Liver (tissue), 9 donors: ENCODE data around the gene PFKP. TPM values are rescaled to one million over a fixed set of nuclear protein-coding genes. Genes with fewer than 3 reads are reported as not detected.

ENCODE experiments used
- DNase-seq: peaks from one replicate; pipeline ENCODE4 v3.0.0-alpha.2; 2017; ENCODE audit warnings: low spot score
- H3K27ac ChIP-seq, 2 donors: one replicate each; pipeline ENCODE4 v1.7.0; 2013; ENCODE audit warnings: inconsistent platforms in 2 of 2, low read length in 2 of 2, control low read depth in 1 of 2, low read depth in 1 of 2, mild to moderate bottlenecking in 1 of 2
- H3K27me3 ChIP-seq, 4 donors: one replicate each; pipeline versions ENCODE4 v1.6.1 to v1.7.0; 2013; ENCODE audit warnings: low read length in 3 of 4, inconsistent platforms in 1 of 4, mild to moderate bottlenecking in 1 of 4, moderate library complexity in 1 of 4; ENCODE audit not compliant: control insufficient read depth in 4 of 4, insufficient read depth in 4 of 4
- H3K36me3 ChIP-seq, 4 donors: one replicate each; pipeline versions ENCODE4 v1.6.1 to v1.7.0; 2013; ENCODE audit warnings: low read length in 3 of 4, mild to moderate bottlenecking in 3 of 4, low read depth in 1 of 4, moderate library complexity in 1 of 4; ENCODE audit not compliant: control insufficient read depth in 4 of 4, insufficient read depth in 3 of 4
- H3K4me1 ChIP-seq, 4 donors: one replicate each; pipeline versions ENCODE4 v1.6.1 to v1.7.0; 2013; ENCODE audit warnings: low read length in 3 of 4, mild to moderate bottlenecking in 3 of 4, moderate library complexity in 1 of 4; ENCODE audit not compliant: control insufficient read depth in 4 of 4, insufficient read depth in 4 of 4
- H3K4me3 ChIP-seq, 3 donors: one replicate each; pipeline versions ENCODE4 v1.6.1 to v1.7.0; 2013; ENCODE audit warnings: low read length in 3 of 3, control low read depth in 1 of 3, low read depth in 1 of 3, mild to moderate bottlenecking in 1 of 3
- H3K9ac ChIP-seq, 2 donors: one replicate each; pipeline ENCODE4 v1.7.0; 2013; ENCODE audit warnings: low read length in 2 of 2, mild to moderate bottlenecking in 2 of 2, moderate library complexity in 2 of 2, control low read depth in 1 of 2, low read depth in 1 of 2
- H3K9me3 ChIP-seq, 4 donors: one replicate each; pipeline versions ENCODE4 v1.6.1 to v1.7.0; 2013; ENCODE audit warnings: low read length in 3 of 4; ENCODE audit not compliant: control insufficient read depth in 4 of 4
- ATF3 ChIP-seq: IDR thresholded peaks from 2 replicates; pipeline ENCODE4 v1.6.1; 2016; ENCODE audit warnings: antibody characterized with exemption
- EGR1 ChIP-seq, 2 donors: IDR thresholded peaks; 2 replicates each; pipeline ENCODE4 v1.6.1; 2016 to 2018; ENCODE audit warnings: antibody characterized with exemption in 2 of 2, low read depth in 2 of 2
- FOXA1 ChIP-seq: IDR thresholded peaks from 2 replicates; pipeline ENCODE4 v1.6.1; 2016; ENCODE audit warnings: antibody characterized with exemption
- FOXA2 ChIP-seq: IDR thresholded peaks from 2 replicates; pipeline ENCODE4 v1.6.1; 2016; ENCODE audit warnings: antibody characterized with exemption
- GABPA ChIP-seq, 2 donors: IDR thresholded peaks in 1 of 2; conservative IDR thresholded peaks in 1 of 2; 2 replicates each; pipeline ENCODE4 v1.6.1; 2016; ENCODE audit warnings: antibody characterized with exemption in 2 of 2, mild to moderate bottlenecking in 1 of 2, moderate library complexity in 1 of 2
- HNF4A ChIP-seq, 2 donors: conservative IDR thresholded peaks; 2 replicates each; pipeline ENCODE4 v1.6.1; 2016; ENCODE audit warnings: antibody characterized with exemption in 2 of 2, mild to moderate bottlenecking in 2 of 2
- HNF4G ChIP-seq: IDR thresholded peaks from 2 replicates; pipeline ENCODE4 v1.6.1; 2016; ENCODE audit warnings: antibody characterized with exemption
- JUND ChIP-seq, 2 donors: IDR thresholded peaks; 2 replicates each; pipeline ENCODE4 v1.6.1; 2016; ENCODE audit warnings: antibody characterized with exemption in 2 of 2
- NR2F2 ChIP-seq: IDR thresholded peaks from 2 replicates; pipeline ENCODE4 v1.6.1; 2016; ENCODE audit warnings: antibody characterized with exemption
- RAD21 ChIP-seq, 2 donors: IDR thresholded peaks; 2 replicates each; pipeline ENCODE4 v1.6.1; 2016; ENCODE audit warnings: antibody characterized with exemption in 2 of 2, mild to moderate bottlenecking in 2 of 2
- RXRA ChIP-seq, 2 donors: IDR thresholded peaks; 2 replicates each; pipeline ENCODE4 v1.6.1; 2017 to 2018; ENCODE audit warnings: antibody characterized with exemption in 2 of 2, mild to moderate bottlenecking in 1 of 2
- SP1 ChIP-seq: IDR thresholded peaks from 2 replicates; pipeline ENCODE4 v1.6.1; 2018; ENCODE audit warnings: antibody characterized with exemption, mild to moderate bottlenecking
- TAF1 ChIP-seq: conservative IDR thresholded peaks from 2 replicates; pipeline ENCODE4 v1.6.1; 2016; ENCODE audit warnings: antibody characterized with exemption, mild to moderate bottlenecking
- YY1 ChIP-seq: IDR thresholded peaks from 2 replicates; pipeline ENCODE4 v1.6.1; 2016; ENCODE audit warnings: antibody characterized with exemption, mild to moderate bottlenecking
- WGBS: extraction: QIAGEN DNeasy Blood & Tissue Kit; methylation state at CpG from one replicate; pipeline ENCODE4 v1.1.7; 2013; 5-methylcytosine and 5-hydroxymethylcytosine counted together
- polyA plus RNA-seq, 2 donors: library from polyadenylated mRNA; stranded (reverse) in 1 of 2; unstranded in 1 of 2; fragments of 200-250 nt in 1 of 2; fragments of >200 nt in 1 of 2; fragmentation: Nextera tagmentation in 1 of 2; extraction: Ambion mirVana in 1 of 2; gene quantifications; one replicate each; pipeline versions ENCODE4 v1.2.1 to v1.2.3, GENCODE V29; 2013 to 2015
- total RNA-seq, 2 donors: library from RNA; depleted of rRNA; stranded (reverse); fragments of >200 nt; gene quantifications; one replicate each; pipeline ENCODE4 v1.2.3, GENCODE V29; 2014
- TF ChIP-seq, protein P1 (sequence below): IDR thresholded peaks from 2 replicates; pipeline ENCODE4 v1.6.1; 2016; ENCODE audit warnings: antibody characterized with exemption
- TF ChIP-seq, protein P2 (sequence below): IDR thresholded peaks from 2 replicates; pipeline ENCODE4 v1.6.1; 2016; ENCODE audit warnings: antibody characterized with exemption
- TF ChIP-seq, protein P3 (sequence below): fragments of 150-350 bp; IDR thresholded peaks from 2 replicates; pipeline ENCODE4 v1.5.1; 2017; ENCODE audit warnings: improper control_type of control experiment, low read depth, low read length; ENCODE audit not compliant: missing input control
- TF ChIP-seq, protein P4 (sequence below): IDR thresholded peaks from 2 replicates; pipeline ENCODE4 v1.6.1; 2016; ENCODE audit warnings: antibody characterized with exemption, mild to moderate bottlenecking
- donor health status: healthy.
- donor health status: healthy.
- donor health status: healthy.
- donor health status: healthy.
- donor health status: healthy.

PFKP gene
- total and polyA plus RNA-seq, 4 donors, result 1.1 to 5.0 (median 2.8) TPM

DNA sequence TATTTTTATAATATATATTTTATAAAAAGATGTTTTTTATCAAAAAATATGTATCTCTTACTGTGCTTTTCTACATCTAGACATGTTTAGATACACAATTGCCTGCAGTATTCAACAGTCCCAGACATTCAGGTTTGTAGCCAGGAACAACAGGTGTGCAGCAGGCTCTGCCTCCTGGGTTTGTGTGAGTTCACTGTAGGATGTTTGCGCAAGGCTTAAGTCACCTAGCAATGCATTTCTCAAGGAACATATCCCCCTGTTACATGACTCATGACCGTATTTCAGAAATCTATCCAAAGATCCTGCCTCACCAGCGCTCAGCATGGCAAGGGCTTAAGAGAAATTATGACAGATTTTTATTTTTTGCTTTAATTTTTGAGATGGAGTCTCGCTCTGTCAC, 63.8 kb downstream of the PFKP start:
- H3K9me3 ChIP-seq, result peaks cover 0 to 1% (median 0%) of the 10 kb centered on the region in 4 donors
- DNase-seq, result no peak
- H3K36me3 ChIP-seq, result peaks cover 0 to 34% (median 12%) of the 10 kb centered on the region in 4 donors
- no peak overlapping the region for H3K9ac ChIP-seq
- H3K4me3 ChIP-seq, result no peak overlapping the region
- no peaks in the 10 kb centered on the region for H3K27me3 ChIP-seq
- TF ChIP-seq, protein P1, sequence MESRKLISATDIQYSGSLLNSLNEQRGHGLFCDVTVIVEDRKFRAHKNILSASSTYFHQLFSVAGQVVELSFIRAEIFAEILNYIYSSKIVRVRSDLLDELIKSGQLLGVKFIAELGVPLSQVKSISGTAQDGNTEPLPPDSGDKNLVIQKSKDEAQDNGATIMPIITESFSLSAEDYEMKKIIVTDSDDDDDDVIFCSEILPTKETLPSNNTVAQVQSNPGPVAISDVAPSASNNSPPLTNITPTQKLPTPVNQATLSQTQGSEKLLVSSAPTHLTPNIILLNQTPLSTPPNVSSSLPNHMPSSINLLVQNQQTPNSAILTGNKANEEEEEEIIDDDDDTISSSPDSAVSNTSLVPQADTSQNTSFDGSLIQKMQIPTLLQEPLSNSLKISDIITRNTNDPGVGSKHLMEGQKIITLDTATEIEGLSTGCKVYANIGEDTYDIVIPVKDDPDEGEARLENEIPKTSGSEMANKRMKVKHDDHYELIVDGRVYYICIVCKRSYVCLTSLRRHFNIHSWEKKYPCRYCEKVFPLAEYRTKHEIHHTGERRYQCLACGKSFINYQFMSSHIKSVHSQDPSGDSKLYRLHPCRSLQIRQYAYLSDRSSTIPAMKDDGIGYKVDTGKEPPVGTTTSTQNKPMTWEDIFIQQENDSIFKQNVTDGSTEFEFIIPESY, result no peak
- no peak for TF ChIP-seq GABPA (IDR thresholded peaks at IDR 0.05 in 1 of 2, conservative IDR thresholded peaks at IDR 0.05 in 1 of 2)
- no peak for TF ChIP-seq NR2F2
- TF ChIP-seq YY1, result no peak
- no peak for TF ChIP-seq FOXA1
- no peak for TF ChIP-seq HNF4A (conservative IDR thresholded peaks at IDR 0.05)
- no peak for TF ChIP-seq ATF3
- no peak for TF ChIP-seq JUND (IDR thresholded peaks at IDR 0.05)
- no peak for TF ChIP-seq FOXA2
- TF ChIP-seq, protein P2, sequence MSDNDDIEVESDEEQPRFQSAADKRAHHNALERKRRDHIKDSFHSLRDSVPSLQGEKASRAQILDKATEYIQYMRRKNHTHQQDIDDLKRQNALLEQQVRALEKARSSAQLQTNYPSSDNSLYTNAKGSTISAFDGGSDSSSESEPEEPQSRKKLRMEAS, result no peak
- TF ChIP-seq HNF4G, result no peak
- no peak for TF ChIP-seq SP1
- no peak for TF ChIP-seq RAD21 (IDR thresholded peaks at IDR 0.05)
- TF ChIP-seq, protein P3, sequence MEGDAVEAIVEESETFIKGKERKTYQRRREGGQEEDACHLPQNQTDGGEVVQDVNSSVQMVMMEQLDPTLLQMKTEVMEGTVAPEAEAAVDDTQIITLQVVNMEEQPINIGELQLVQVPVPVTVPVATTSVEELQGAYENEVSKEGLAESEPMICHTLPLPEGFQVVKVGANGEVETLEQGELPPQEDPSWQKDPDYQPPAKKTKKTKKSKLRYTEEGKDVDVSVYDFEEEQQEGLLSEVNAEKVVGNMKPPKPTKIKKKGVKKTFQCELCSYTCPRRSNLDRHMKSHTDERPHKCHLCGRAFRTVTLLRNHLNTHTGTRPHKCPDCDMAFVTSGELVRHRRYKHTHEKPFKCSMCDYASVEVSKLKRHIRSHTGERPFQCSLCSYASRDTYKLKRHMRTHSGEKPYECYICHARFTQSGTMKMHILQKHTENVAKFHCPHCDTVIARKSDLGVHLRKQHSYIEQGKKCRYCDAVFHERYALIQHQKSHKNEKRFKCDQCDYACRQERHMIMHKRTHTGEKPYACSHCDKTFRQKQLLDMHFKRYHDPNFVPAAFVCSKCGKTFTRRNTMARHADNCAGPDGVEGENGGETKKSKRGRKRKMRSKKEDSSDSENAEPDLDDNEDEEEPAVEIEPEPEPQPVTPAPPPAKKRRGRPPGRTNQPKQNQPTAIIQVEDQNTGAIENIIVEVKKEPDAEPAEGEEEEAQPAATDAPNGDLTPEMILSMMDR, result no peak
- H3K4me1 ChIP-seq, result no peaks in the 10 kb centered on the region
- H3K27ac ChIP-seq, result no peak overlapping the region
- WGBS, result 95% methylated on average over 4 of the region's 4 CpGs

- WGBS, result 92% methylated on average over 22 of the region's 22 CpGs
- H3K4me1 ChIP-seq, result no peaks in the 10 kb centered on the region
- peaks cover 4 to 47% (median 21%) of the 10 kb centered on the region in 4 donors for H3K36me3 ChIP-seq
- no peak for DNase-seq
- no peak overlapping the region for H3K27ac ChIP-seq
- H3K9me3 ChIP-seq, result peaks cover 0 to 1% (median 0%) of the 10 kb centered on the region in 4 donors
- no peaks in the 10 kb centered on the region for H3K27me3 ChIP-seq
- TF ChIP-seq FOXA1, result no peak
- no peak for TF ChIP-seq HNF4G
- no peak for TF ChIP-seq EGR1 (IDR thresholded peaks at IDR 0.05; ENCODE audit: low read depth in 2 of 2)
- TF ChIP-seq ATF3, result no peak
- TF ChIP-seq HNF4A (conservative IDR thresholded peaks at IDR 0.05), result no peak
- no peak for TF ChIP-seq RAD21 (IDR thresholded peaks at IDR 0.05)
- no peak for TF ChIP-seq RXRA (IDR thresholded peaks at IDR 0.05)
- TF ChIP-seq GABPA (IDR thresholded peaks at IDR 0.05 in 1 of 2, conservative IDR thresholded peaks at IDR 0.05 in 1 of 2), result no peak
- TF ChIP-seq, protein P3, result no peak
- TF ChIP-seq JUND (IDR thresholded peaks at IDR 0.05), result no peak
- TF ChIP-seq, protein P2, result no peak
- no peak for TF ChIP-seq NR2F2
- no peak for TF ChIP-seq FOXA2
- TF ChIP-seq SP1, result no peak
- TF ChIP-seq, protein P4, sequence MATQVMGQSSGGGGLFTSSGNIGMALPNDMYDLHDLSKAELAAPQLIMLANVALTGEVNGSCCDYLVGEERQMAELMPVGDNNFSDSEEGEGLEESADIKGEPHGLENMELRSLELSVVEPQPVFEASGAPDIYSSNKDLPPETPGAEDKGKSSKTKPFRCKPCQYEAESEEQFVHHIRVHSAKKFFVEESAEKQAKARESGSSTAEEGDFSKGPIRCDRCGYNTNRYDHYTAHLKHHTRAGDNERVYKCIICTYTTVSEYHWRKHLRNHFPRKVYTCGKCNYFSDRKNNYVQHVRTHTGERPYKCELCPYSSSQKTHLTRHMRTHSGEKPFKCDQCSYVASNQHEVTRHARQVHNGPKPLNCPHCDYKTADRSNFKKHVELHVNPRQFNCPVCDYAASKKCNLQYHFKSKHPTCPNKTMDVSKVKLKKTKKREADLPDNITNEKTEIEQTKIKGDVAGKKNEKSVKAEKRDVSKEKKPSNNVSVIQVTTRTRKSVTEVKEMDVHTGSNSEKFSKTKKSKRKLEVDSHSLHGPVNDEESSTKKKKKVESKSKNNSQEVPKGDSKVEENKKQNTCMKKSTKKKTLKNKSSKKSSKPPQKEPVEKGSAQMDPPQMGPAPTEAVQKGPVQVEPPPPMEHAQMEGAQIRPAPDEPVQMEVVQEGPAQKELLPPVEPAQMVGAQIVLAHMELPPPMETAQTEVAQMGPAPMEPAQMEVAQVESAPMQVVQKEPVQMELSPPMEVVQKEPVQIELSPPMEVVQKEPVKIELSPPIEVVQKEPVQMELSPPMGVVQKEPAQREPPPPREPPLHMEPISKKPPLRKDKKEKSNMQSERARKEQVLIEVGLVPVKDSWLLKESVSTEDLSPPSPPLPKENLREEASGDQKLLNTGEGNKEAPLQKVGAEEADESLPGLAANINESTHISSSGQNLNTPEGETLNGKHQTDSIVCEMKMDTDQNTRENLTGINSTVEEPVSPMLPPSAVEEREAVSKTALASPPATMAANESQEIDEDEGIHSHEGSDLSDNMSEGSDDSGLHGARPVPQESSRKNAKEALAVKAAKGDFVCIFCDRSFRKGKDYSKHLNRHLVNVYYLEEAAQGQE, result no peak
- TF ChIP-seq TAF1, result no peak
- H3K9ac ChIP-seq, result no peak overlapping the region
- H3K4me3 ChIP-seq, result no peak overlapping the region
Observed at GRCh38 chr10:3132036-3133025, 65.0 kb downstream of the PFKP start.
